MM.1S (cell line): ENCODE data around the gene CPT1B.

ENCODE experiments used
- EZH2 ChIP-seq: fragments of 300-600 bp; sonication (generic); optimal IDR thresholded peaks from 2 replicates; pipeline ENCODE3; 2017; ENCODE audit warnings: low read depth, mild to moderate bottlenecking, antibody characterized with exemption, low read length, mixed read lengths
- TF ChIP-seq, protein P1 (sequence below): fragments of 300-600 bp; sonication (generic); IDR thresholded peaks from 2 replicates; pipeline ENCODE4 v1.5.1; 2016; ENCODE audit warnings: antibody characterized with exemption, low read length, mixed read lengths

DNA sequence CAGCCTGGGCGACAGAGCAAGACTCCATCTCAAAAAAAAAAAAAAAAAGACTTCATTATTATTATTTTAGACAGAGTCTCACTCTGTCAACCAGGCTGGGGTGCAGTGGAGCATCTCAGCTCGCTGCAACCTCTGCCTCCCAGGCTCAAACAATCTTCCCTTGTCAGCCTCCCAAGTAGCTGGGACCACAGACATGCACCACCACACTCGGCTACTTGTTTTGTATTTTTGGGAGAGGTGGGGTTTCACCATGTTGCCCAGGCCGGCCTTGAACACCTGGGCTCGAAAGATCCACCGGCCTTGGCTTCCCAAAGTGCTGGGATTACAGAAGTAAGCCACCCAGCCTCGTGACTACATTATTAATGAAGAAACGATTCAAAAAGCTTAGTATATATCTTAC is 43.1 kb downstream of the CPT1B start:
- TF ChIP-seq, protein P1, sequence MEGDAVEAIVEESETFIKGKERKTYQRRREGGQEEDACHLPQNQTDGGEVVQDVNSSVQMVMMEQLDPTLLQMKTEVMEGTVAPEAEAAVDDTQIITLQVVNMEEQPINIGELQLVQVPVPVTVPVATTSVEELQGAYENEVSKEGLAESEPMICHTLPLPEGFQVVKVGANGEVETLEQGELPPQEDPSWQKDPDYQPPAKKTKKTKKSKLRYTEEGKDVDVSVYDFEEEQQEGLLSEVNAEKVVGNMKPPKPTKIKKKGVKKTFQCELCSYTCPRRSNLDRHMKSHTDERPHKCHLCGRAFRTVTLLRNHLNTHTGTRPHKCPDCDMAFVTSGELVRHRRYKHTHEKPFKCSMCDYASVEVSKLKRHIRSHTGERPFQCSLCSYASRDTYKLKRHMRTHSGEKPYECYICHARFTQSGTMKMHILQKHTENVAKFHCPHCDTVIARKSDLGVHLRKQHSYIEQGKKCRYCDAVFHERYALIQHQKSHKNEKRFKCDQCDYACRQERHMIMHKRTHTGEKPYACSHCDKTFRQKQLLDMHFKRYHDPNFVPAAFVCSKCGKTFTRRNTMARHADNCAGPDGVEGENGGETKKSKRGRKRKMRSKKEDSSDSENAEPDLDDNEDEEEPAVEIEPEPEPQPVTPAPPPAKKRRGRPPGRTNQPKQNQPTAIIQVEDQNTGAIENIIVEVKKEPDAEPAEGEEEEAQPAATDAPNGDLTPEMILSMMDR: no peak
- TF ChIP-seq EZH2: no peak
